NB4 (cell line): Measurements from ENCODE around the gene CTIF.

Source experiments
- CTCF ChIP-seq: IDR thresholded peaks from one replicate; pipeline ENCODE4 v1.5.1; 2012; ENCODE audit warnings: low read depth, low read length
- MAX ChIP-seq: IDR thresholded peaks from 2 replicates; pipeline ENCODE4 v1.6.1; 2011; ENCODE audit warnings: low read depth, low read length
- MYC ChIP-seq: IDR thresholded peaks from 2 replicates; pipeline ENCODE4 v1.6.1; 2011; ENCODE audit warnings: low read depth, low read length
- POLR2A ChIP-seq: IDR thresholded peaks from 2 replicates; pipeline ENCODE4 v1.6.1; 2011; ENCODE audit warnings: mild to moderate bottlenecking; ENCODE audit not compliant: insufficient read length; ENCODE audit errors: extremely low read depth

GRCh38 chr18:48877941-48878340 is 339.1 kb downstream of the CTIF start:
- no peak for TF ChIP-seq CTCF
- no peak for TF ChIP-seq POLR2A
- no peak for TF ChIP-seq MYC
- no peak for TF ChIP-seq MAX
